Endothelial cell of umbilical vein (primary cell): ENCODE data around the gene MPL. TPM values are rescaled to one million over a fixed set of nuclear protein-coding genes. Genes with fewer than 3 reads are reported as not detected.
A peak's percentile ranks its signal among the peaks of the same experiment; 100 is the strongest.

Source experiments
- BruUV-seq: library from RNA; stranded (reverse); fragments of 400-500 nt; replicated peaks from 2 replicates; lab custom pipeline; 2021; lab: Mats Ljungman, UMichigan
- CTCF ChIA-PET: fragments of 300-600, 350-600 bp; sonication (Branson Sonifier 250); formaldehyde crosslinking; loops from one replicate; lab custom pipeline; 2021; ENCODE audit warnings: antibody characterized with exemption, inconsistent platforms; lab: Charles Lee
- POLR2A ChIA-PET: fragments of 300-600, 350-600 bp; sonication (Branson Sonifier 250); formaldehyde crosslinking; loops from one replicate; lab custom pipeline; 2021; ENCODE audit warnings: antibody characterized with exemption, inconsistent platforms; lab: Charles Lee
- DNase-seq: peaks from one replicate; pipeline ENCODE4 v3.0.0-alpha.2; 2011; ENCODE audit warnings: low read depth, low spot score
- FAIRE-seq: peaks from 2 replicates; lab custom pipeline; 2011; peaks lifted over from hg19 to GRCh38; lab: Jason Lieb, UNC
- H2AFZ ChIP-seq: 2 replicates; pipeline ENCODE4 v1.6.0; 2012; ENCODE audit warnings: low read depth, low read length, control low read depth, inconsistent platforms
- H3K27ac ChIP-seq: 2 replicates; pipeline ENCODE4 v1.5.1; 2011; ENCODE audit warnings: low read depth, mild to moderate bottlenecking, control low read depth, low read length, moderate library complexity; ENCODE audit not compliant: insufficient read depth
- H3K27me3 ChIP-seq, 2 experiments: 2 replicates each; pipeline versions ENCODE4 v1.6.0 to v1.6.1; 2011; ENCODE audit warnings: low read length in 2 of 2, mixed read lengths in 1 of 2; ENCODE audit not compliant: control insufficient read depth in 2 of 2, insufficient read depth in 2 of 2
- H3K36me3 ChIP-seq, 2 experiments: 2 replicates in 1 of 2; 3 replicates in 1 of 2; pipeline ENCODE4 v1.5.1; 2011; ENCODE audit warnings: low read length in 2 of 2, mild to moderate bottlenecking in 1 of 2, moderate library complexity in 1 of 2; ENCODE audit not compliant: control insufficient read depth in 2 of 2, insufficient read depth in 2 of 2; ENCODE audit errors: extremely low read depth in 1 of 2
- H3K4me1 ChIP-seq: 3 replicates; pipeline ENCODE4 v1.5.1; 2011; ENCODE audit warnings: mild to moderate bottlenecking, low read length; ENCODE audit not compliant: control insufficient read depth, insufficient read depth; ENCODE audit errors: extremely low read depth
- H3K4me2 ChIP-seq: 2 replicates; pipeline ENCODE4 v1.6.1; 2011; ENCODE audit warnings: low read length, control low read depth, mixed read lengths; ENCODE audit not compliant: insufficient read depth
- H3K4me3 ChIP-seq, 3 experiments: fragments of 200-600 bp in 1 of 3; sonication (generic), shearing (Covaris generic) in 1 of 3; replicated peaks in 1 of 3; 2 replicates each; pipeline ENCODE4 v1.5.1; 2011 to 2016; ENCODE audit warnings: control low read depth in 3 of 3, low read length in 3 of 3, mild to moderate bottlenecking in 2 of 3, inconsistent platforms in 1 of 3, low read depth in 1 of 3, moderate library complexity in 1 of 3; ENCODE audit not compliant: insufficient read depth in 1 of 3
- H3K79me2 ChIP-seq: 2 replicates; pipeline ENCODE4 v1.6.0; 2012; ENCODE audit warnings: low read length, inconsistent platforms; ENCODE audit not compliant: control insufficient read depth, insufficient read depth
- H3K9ac ChIP-seq: replicated peaks from 2 replicates; pipeline ENCODE3; 2011; ENCODE audit warnings: low read length, control low read depth; ENCODE audit not compliant: insufficient read depth; ENCODE audit errors: extremely low read depth
- H3K9me1 ChIP-seq: replicated peaks from 3 replicates; pipeline ENCODE4 v1.6.0; 2011; ENCODE audit warnings: mild to moderate bottlenecking, low read length; ENCODE audit not compliant: control insufficient read depth, insufficient read depth; ENCODE audit errors: extremely low read depth
- H3K9me3 ChIP-seq: replicated peaks from 2 replicates; pipeline ENCODE4 v1.5.1; 2012; ENCODE audit warnings: low read length, inconsistent platforms; ENCODE audit not compliant: control insufficient read depth, insufficient read depth
- H4K20me1 ChIP-seq: replicated peaks from 2 replicates; pipeline ENCODE3; 2011; ENCODE audit warnings: mild to moderate bottlenecking, low read length; ENCODE audit not compliant: control insufficient read depth, insufficient read depth; ENCODE audit errors: extremely low read depth
- FOS ChIP-seq: IDR thresholded peaks from 2 replicates; pipeline ENCODE4 v1.6.1; 2011; ENCODE audit warnings: mild to moderate bottlenecking, low read length, moderate library complexity, borderline replicate concordance; ENCODE audit not compliant: insufficient read depth
- JUN ChIP-seq: IDR thresholded peaks from 2 replicates; pipeline ENCODE4 v1.6.1; 2011; ENCODE audit warnings: borderline replicate concordance, low read depth; ENCODE audit not compliant: insufficient read length, insufficient read depth
- dilution Hi-C: fragments of 300-500 bp; cut with MboI; formaldehyde crosslinking; loops from one replicate; pipeline ENCODE4 v1.15.0; 2019; ENCODE audit warnings: low sequenced_read_pairs; ENCODE audit not compliant: extremely low pct_ligation_motif_present
- intact Hi-C: fragments of 100-400 bp; cut with micrococcal nuclease; formaldehyde crosslinking; loops from one replicate; pipeline ENCODE4 v1.10.0; 2022
- polyA plus RNA-seq, 4 experiments: library from polyadenylated mRNA; depleted of rRNA in 3 of 4; stranded (reverse) in 3 of 4; unstranded in 1 of 4; fragments of >200 nt; gene quantifications; 2 replicates each; pipeline versions ENCODE4 v1.2.1 to v1.2.3, GENCODE V29; 2011 to 2012; ENCODE audit warnings: missing spikeins in 1 of 4
- total RNA-seq: library from RNA; stranded (reverse); gene quantifications from 2 replicates; pipeline ENCODE4 v1.2.3, GENCODE V29; 2021
- TF ChIP-seq, protein P1 (sequence below), 2 donors: IDR thresholded peaks; 1 replicate in 1 of 2; 2 replicates in 1 of 2; pipeline ENCODE4 v1.5.1; 2011; ENCODE audit warnings: low read length in 2 of 2, mild to moderate bottlenecking in 2 of 2, moderate library complexity in 2 of 2, control low read depth in 1 of 2, inconsistent platforms in 1 of 2, low read depth in 1 of 2; ENCODE audit not compliant: insufficient read depth in 1 of 2; ENCODE audit errors: extremely low read depth in 1 of 2

Gene MPL
- total and polyA plus RNA-seq, 2 donors (not counting 3 experiments of a cell fraction or from before 2014, with no cell fraction given): 0.14 to 0.24 TPM

- H3K36me3 ChIP-seq: no peaks in the 10 kb centered on the region
- FAIRE-seq (peak; percentile 91), DNase-seq (peak; percentile 82)
- H3K4me2 ChIP-seq: peak overlapping the region; percentile 8
- no peaks in the 10 kb centered on the region for H3K79me2 ChIP-seq
- ChIA-PET CTCF (interaction anchor here (0.9 to 2.0 kb wide), 9 partner anchors 10 to 120 kb away, joined by 3 to 8 read pairs (median 4); partner anchors contain the start of gene CDC20), POLR2A (interaction anchor here (2.5 kb wide), 1 partner anchor 10 kb away, joined by 15 read pairs; no protein-coding TSS in a partner anchor)
- H4K20me1 ChIP-seq: no peaks in the 10 kb centered on the region
- H3K27me3 ChIP-seq: no peaks in the 10 kb centered on the region
- H3K9ac ChIP-seq: no peak overlapping the region
- peaks cover 26% of the 10 kb centered on the region for H3K4me1 ChIP-seq
- dilution Hi-C loops: no loop called here
- TF ChIP-seq FOS (peak; percentile 75), JUN (peak; percentile 79)
- TF ChIP-seq, protein P1, sequence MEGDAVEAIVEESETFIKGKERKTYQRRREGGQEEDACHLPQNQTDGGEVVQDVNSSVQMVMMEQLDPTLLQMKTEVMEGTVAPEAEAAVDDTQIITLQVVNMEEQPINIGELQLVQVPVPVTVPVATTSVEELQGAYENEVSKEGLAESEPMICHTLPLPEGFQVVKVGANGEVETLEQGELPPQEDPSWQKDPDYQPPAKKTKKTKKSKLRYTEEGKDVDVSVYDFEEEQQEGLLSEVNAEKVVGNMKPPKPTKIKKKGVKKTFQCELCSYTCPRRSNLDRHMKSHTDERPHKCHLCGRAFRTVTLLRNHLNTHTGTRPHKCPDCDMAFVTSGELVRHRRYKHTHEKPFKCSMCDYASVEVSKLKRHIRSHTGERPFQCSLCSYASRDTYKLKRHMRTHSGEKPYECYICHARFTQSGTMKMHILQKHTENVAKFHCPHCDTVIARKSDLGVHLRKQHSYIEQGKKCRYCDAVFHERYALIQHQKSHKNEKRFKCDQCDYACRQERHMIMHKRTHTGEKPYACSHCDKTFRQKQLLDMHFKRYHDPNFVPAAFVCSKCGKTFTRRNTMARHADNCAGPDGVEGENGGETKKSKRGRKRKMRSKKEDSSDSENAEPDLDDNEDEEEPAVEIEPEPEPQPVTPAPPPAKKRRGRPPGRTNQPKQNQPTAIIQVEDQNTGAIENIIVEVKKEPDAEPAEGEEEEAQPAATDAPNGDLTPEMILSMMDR (IDR thresholded peaks at IDR 0.05; ENCODE audit: extremely low read depth in 1 of 2, insufficient read depth in 1 of 2, low read depth in 1 of 2, low read length in 2 of 2): no peak
- H3K9me1 ChIP-seq: no peaks in the 10 kb centered on the region
- no peaks in the 10 kb centered on the region for H3K9me3 ChIP-seq
- H3K27ac ChIP-seq: peak overlapping the region; percentile 64
- intact Hi-C loops: no loop called here
- no peak overlapping the region for H3K4me3 ChIP-seq
- BruUV-seq: no TSS peak
- peak overlapping the region; percentile 2 for H2AFZ ChIP-seq
Observed at GRCh38 chr1:43293896-43294760, 43.5 kb upstream of the MPL start.
